GM23338 (cell line): ENCODE results near the gene RNF151.

Experiments
- CTCF ChIP-seq, 2 experiments: fragments of 200-600 bp in 1 of 2; sonication (generic) in 1 of 2; conservative IDR thresholded peaks; 2 replicates each; pipeline versions ENCODE4 v1.5.1 to v1.6.1; 2016 to 2017; ENCODE audit warnings: antibody characterized with exemption in 2 of 2, low read depth in 2 of 2, mild to moderate bottlenecking in 2 of 2, moderate library complexity in 1 of 2
- EZH2 ChIP-seq: fragments of 200-600 bp; sonication (generic); IDR thresholded peaks from one replicate; pipeline ENCODE4 v1.8.0; 2017; ENCODE audit warnings: antibody characterized with exemption, mild to moderate bottlenecking, low read depth; ENCODE audit not compliant: unreplicated experiment
- EZH2phosphoT487 ChIP-seq: fragments of 200-600 bp; sonication (generic); IDR thresholded peaks from one replicate; pipeline ENCODE4 v1.8.1; 2018; ENCODE audit warnings: antibody characterized with exemption; ENCODE audit not compliant: unreplicated experiment
- JUNB ChIP-seq: IDR thresholded peaks from one replicate; pipeline ENCODE4 v1.6.1; 2016; ENCODE audit warnings: antibody characterized with exemption; ENCODE audit not compliant: unreplicated experiment
- POLR2AphosphoS5 ChIP-seq: IDR thresholded peaks from 2 replicates; pipeline ENCODE4 v1.6.1; 2016; ENCODE audit warnings: antibody characterized with exemption, low read depth
- REST ChIP-seq: IDR thresholded peaks from one replicate; pipeline ENCODE4 v1.6.1; 2018; ENCODE audit warnings: antibody characterized with exemption; ENCODE audit not compliant: unreplicated experiment
- STAT1 ChIP-seq: IDR thresholded peaks from one replicate; pipeline ENCODE4 v1.6.1; 2016; ENCODE audit warnings: antibody characterized with exemption; ENCODE audit not compliant: unreplicated experiment
- ZNF114 ChIP-seq: fragments of 250-450 bp; sonication (Bioruptor Pico); IDR thresholded peaks from 2 replicates; pipeline ENCODE4 v1.5.0; 2020; ENCODE audit warnings: mild to moderate bottlenecking, moderate library complexity

GRCh38 chr16:1980770-1981087 lies 14.1 kb downstream of the RNF151 start:
- no peak for TF ChIP-seq CTCF (conservative IDR thresholded peaks at IDR 0.05; ENCODE audit: low read depth in 2 of 2)
- TF ChIP-seq POLR2AphosphoS5: no peak
- no peak for TF ChIP-seq EZH2phosphoT487
- no peak for TF ChIP-seq ZNF114 (CRISPR knock-in tag)
- no peak for TF ChIP-seq EZH2
- no peak for TF ChIP-seq STAT1
- TF ChIP-seq REST: no peak
- TF ChIP-seq JUNB: no peak
